Osteocyte (in vitro differentiated cells): Measurements from ENCODE around the gene TPTE. TPM values are rescaled to one million over a fixed set of nuclear protein-coding genes. Genes with fewer than 3 reads are reported as not detected.
"Not testable (repeated sequence)": the region's sequence is repeated elsewhere in the genome, so short reads cannot be mapped to it uniquely, and the experiment has no call there.

Experiments
- DNase-seq: peaks from one replicate; pipeline ENCODE4 v3.0.0; 2021; ENCODE audit warnings: mixed read lengths; ENCODE audit not compliant: unreplicated experiment; ENCODE audit errors: extremely low spot score
- H3K27ac Mint-ChIP-seq: one replicate; pipeline ENCODE4 v1.8.0; 2021; ENCODE audit warnings: mild to moderate bottlenecking, mixed read lengths; ENCODE audit not compliant: unreplicated experiment
- H3K27me3 Mint-ChIP-seq: one replicate; pipeline ENCODE4 v1.8.0; 2021; ENCODE audit warnings: mixed read lengths; ENCODE audit not compliant: unreplicated experiment
- H3K36me3 Mint-ChIP-seq: one replicate; pipeline ENCODE4 v1.8.0; 2021; ENCODE audit warnings: mixed read lengths; ENCODE audit not compliant: unreplicated experiment
- H3K4me1 Mint-ChIP-seq: one replicate; pipeline ENCODE4 v1.8.0; 2021; ENCODE audit warnings: mixed read lengths; ENCODE audit not compliant: unreplicated experiment
- H3K4me3 Mint-ChIP-seq: one replicate; pipeline ENCODE4 v1.8.0; 2021; ENCODE audit warnings: mild to moderate bottlenecking, moderate library complexity, mixed read lengths; ENCODE audit not compliant: unreplicated experiment
- H3K9me3 Mint-ChIP-seq: one replicate; pipeline ENCODE4 v1.8.0; 2021; ENCODE audit warnings: mixed read lengths; ENCODE audit not compliant: unreplicated experiment
- CTCF ChIP-seq: fragments of 200-600 bp; sonication (generic); IDR thresholded peaks from 2 replicates; pipeline ENCODE4 v1.5.0; 2021; ENCODE audit warnings: antibody characterized with exemption, mild to moderate bottlenecking, moderate library complexity
- total RNA-seq: library from RNA; stranded (reverse); gene quantifications from 2 replicates; pipeline ENCODE4 v1.2.1, GENCODE V29; 2021

TPTE gene
- total RNA-seq, 1 donor from 2014 or later, result not detected

GRCh38 chr21:10614285-10614684 is 92.9 kb downstream of the TPTE start:
- not testable (repeated sequence) for H3K27ac Mint-ChIP-seq, H3K9me3 Mint-ChIP-seq, H3K27me3 Mint-ChIP-seq, DNase-seq, H3K4me3 Mint-ChIP-seq, H3K36me3 Mint-ChIP-seq, H3K4me1 Mint-ChIP-seq

- not testable (repeated sequence) for H3K4me3 Mint-ChIP-seq, H3K9me3 Mint-ChIP-seq, H3K4me1 Mint-ChIP-seq, DNase-seq, H3K36me3 Mint-ChIP-seq, H3K27ac Mint-ChIP-seq, H3K27me3 Mint-ChIP-seq
These were observed 94.7 kb downstream of the TPTE start for GRCh38 chr21:10616061-10616460.

GRCh38 chr21:10616535-10616934 is 95.2 kb downstream of the TPTE start:
- no peaks in the 10 kb centered on the region for H3K27me3 Mint-ChIP-seq
- no peak overlapping the region for H3K27ac Mint-ChIP-seq
- no peaks in the 10 kb centered on the region for H3K4me1 Mint-ChIP-seq
- peaks cover 6% of the 10 kb centered on the region for H3K9me3 Mint-ChIP-seq
- no peak for DNase-seq
- H3K4me3 Mint-ChIP-seq, result no peak overlapping the region
- TF ChIP-seq CTCF, result no peak
- no peaks in the 10 kb centered on the region for H3K36me3 Mint-ChIP-seq

GRCh38 chr21:10617133-10617752 is 95.9 kb downstream of the TPTE start:
- not testable (repeated sequence) for DNase-seq, H3K36me3 Mint-ChIP-seq, H3K27ac Mint-ChIP-seq, H3K9me3 Mint-ChIP-seq, H3K4me3 Mint-ChIP-seq, H3K4me1 Mint-ChIP-seq, H3K27me3 Mint-ChIP-seq

- no peaks in the 10 kb centered on the region for H3K4me1 Mint-ChIP-seq
- H3K27ac Mint-ChIP-seq, result no peak overlapping the region
- no peaks in the 10 kb centered on the region for H3K36me3 Mint-ChIP-seq
- H3K9me3 Mint-ChIP-seq, result no peaks in the 10 kb centered on the region
- no peak for TF ChIP-seq CTCF
- no peaks in the 10 kb centered on the region for H3K27me3 Mint-ChIP-seq
- DNase-seq, result no peak
- H3K4me3 Mint-ChIP-seq, result no peak overlapping the region
These were observed 106.0 kb downstream of the TPTE start for GRCh38 chr21:10627316-10627863.

- H3K9me3 Mint-ChIP-seq, H3K27me3 Mint-ChIP-seq, DNase-seq, H3K27ac Mint-ChIP-seq, H3K4me3 Mint-ChIP-seq, H3K36me3 Mint-ChIP-seq, H3K4me1 Mint-ChIP-seq: not testable (repeated sequence)
These were observed 107.9 kb downstream of the TPTE start for GRCh38 chr21:10629239-10629638.

GRCh38 chr21:10630829-10631228 is 109.4 kb downstream of the TPTE start:
- H3K27ac Mint-ChIP-seq, H3K4me1 Mint-ChIP-seq, H3K9me3 Mint-ChIP-seq: not testable (repeated sequence)

GRCh38 chr21:10631316-10631715 is 109.9 kb downstream of the TPTE start:
- not testable (repeated sequence) for H3K4me3 Mint-ChIP-seq, H3K4me1 Mint-ChIP-seq, DNase-seq, H3K27me3 Mint-ChIP-seq, H3K27ac Mint-ChIP-seq, H3K9me3 Mint-ChIP-seq, H3K36me3 Mint-ChIP-seq

More at GRCh38 chr21:10630829-10631228, 109.4 kb downstream of the TPTE start:
- DNase-seq, H3K27me3 Mint-ChIP-seq, H3K36me3 Mint-ChIP-seq, H3K4me3 Mint-ChIP-seq: not testable (repeated sequence)

GRCh38 chr21:10638144-10638543 is 116.8 kb downstream of the TPTE start:
- H3K36me3 Mint-ChIP-seq, H3K27me3 Mint-ChIP-seq, H3K27ac Mint-ChIP-seq, DNase-seq, H3K4me3 Mint-ChIP-seq, H3K4me1 Mint-ChIP-seq, H3K9me3 Mint-ChIP-seq: not testable (repeated sequence)
